A549 (cell line): ENCODE results near the gene IFI44L.

Source experiments
- CTCF ChIP-seq: fragments of >200 bp; sonication (Bioruptor Twin); formaldehyde crosslinking; IDR thresholded peaks from 3 replicates; pipeline ENCODE4 v1.5.1; 2016
- HDAC2 ChIP-seq: fragments of 200-600 bp; sonication (generic); IDR thresholded peaks from 2 replicates; pipeline ENCODE4 v1.6.1; 2016
- JUN ChIP-seq, 2 experiments: fragments of >200 bp; sonication (Bioruptor Twin); formaldehyde crosslinking; IDR thresholded peaks; 2 replicates in 1 of 2; 3 replicates in 1 of 2; pipeline ENCODE4 v1.6.1; 2016 to 2017
- MAFK ChIP-seq: fragments of 450-650 bp; IDR thresholded peaks from 2 replicates; pipeline ENCODE4 v1.6.1; 2014; ENCODE audit not compliant: partially characterized antibody
- MAZ ChIP-seq: fragments of 150-350 bp; IDR thresholded peaks from 2 replicates; pipeline ENCODE4 v1.6.1; 2014; ENCODE audit warnings: antibody characterized with exemption, low read depth, low read length, borderline replicate concordance
- POLR2A ChIP-seq: IDR thresholded peaks from 2 replicates; pipeline ENCODE4 v1.6.1; 2012; ENCODE audit warnings: mild to moderate bottlenecking, low read length
- RAD21 ChIP-seq, 2 experiments: fragments of >200 bp in 1 of 2; sonication (Bioruptor Twin) in 1 of 2; formaldehyde crosslinking in 1 of 2; IDR thresholded peaks in 1 of 2; conservative IDR thresholded peaks in 1 of 2; 2 replicates in 1 of 2; 3 replicates in 1 of 2; pipeline ENCODE4 v1.6.1; 2012 to 2018; ENCODE audit warnings: inconsistent platforms in 1 of 2
- RFX5 ChIP-seq: fragments of 450-650 bp; IDR thresholded peaks from 2 replicates; pipeline ENCODE4 v1.7.1; 2014; ENCODE audit warnings: antibody characterized with exemption, mild to moderate bottlenecking, moderate library complexity
- SMC3 ChIP-seq: fragments of >200 bp; sonication (Bioruptor Twin); formaldehyde crosslinking; IDR thresholded peaks from 3 replicates; pipeline ENCODE4 v1.6.1; 2018; ENCODE audit warnings: inconsistent platforms
- TP53 ChIP-seq: fragments of 250-450 bp; sonication (Bioruptor Pico); IDR thresholded peaks from 2 replicates; pipeline ENCODE4 v1.5.0; 2021; ENCODE audit warnings: mild to moderate bottlenecking, moderate library complexity
- ZNF302 ChIP-seq: fragments of 250-450 bp; sonication (Bioruptor Pico); IDR thresholded peaks from 2 replicates; pipeline ENCODE4 v1.9.0; 2021; ENCODE audit warnings: inconsistent platforms, mild to moderate bottlenecking, moderate library complexity
- ZSCAN20 ChIP-seq: fragments of 250-450 bp; sonication (Bioruptor Pico); IDR thresholded peaks from 2 replicates; pipeline ENCODE4 v1.8.0; 2022; ENCODE audit warnings: mild to moderate bottlenecking, moderate library complexity
- TF ChIP-seq, protein P1 (sequence below): fragments of 250-450 bp; sonication (Bioruptor Pico); IDR thresholded peaks from 2 replicates; pipeline ENCODE4 v1.5.0; 2021; ENCODE audit warnings: mild to moderate bottlenecking, moderate library complexity, borderline replicate concordance

- no peak for TF ChIP-seq POLR2A
- no peak for TF ChIP-seq TP53 (CRISPR knock-in tag)
- no peak for TF ChIP-seq ZSCAN20 (CRISPR knock-in tag)
- TF ChIP-seq, protein P1, sequence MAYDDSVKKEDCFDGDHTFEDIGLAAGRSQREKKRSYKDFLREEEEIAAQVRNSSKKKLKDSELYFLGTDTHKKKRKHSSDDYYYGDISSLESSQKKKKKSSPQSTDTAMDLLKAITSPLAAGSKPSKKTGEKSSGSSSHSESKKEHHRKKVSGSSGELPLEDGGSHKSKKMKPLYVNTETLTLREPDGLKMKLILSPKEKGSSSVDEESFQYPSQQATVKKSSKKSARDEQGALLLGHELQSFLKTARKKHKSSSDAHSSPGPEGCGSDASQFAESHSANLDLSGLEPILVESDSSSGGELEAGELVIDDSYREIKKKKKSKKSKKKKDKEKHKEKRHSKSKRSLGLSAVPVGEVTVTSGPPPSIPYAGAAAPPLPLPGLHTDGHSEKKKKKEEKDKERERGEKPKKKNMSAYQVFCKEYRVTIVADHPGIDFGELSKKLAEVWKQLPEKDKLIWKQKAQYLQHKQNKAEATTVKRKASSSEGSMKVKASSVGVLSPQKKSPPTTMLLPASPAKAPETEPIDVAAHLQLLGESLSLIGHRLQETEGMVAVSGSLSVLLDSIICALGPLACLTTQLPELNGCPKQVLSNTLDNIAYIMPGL (CRISPR knock-in tag), result no peak
- TF ChIP-seq CTCF, result no peak
- no peak for TF ChIP-seq SMC3
- no peak for TF ChIP-seq MAZ
- TF ChIP-seq RAD21 (conservative IDR thresholded peaks at IDR 0.05 in 1 of 2, IDR thresholded peaks at IDR 0.05 in 1 of 2), result no peak
- TF ChIP-seq JUN (IDR thresholded peaks at IDR 0.05), result no peak
- no peak for TF ChIP-seq ZNF302 (CRISPR knock-in tag)
- TF ChIP-seq MAFK, result no peak
- no peak for TF ChIP-seq RFX5
- TF ChIP-seq HDAC2, result no peak
Measured at GRCh38 chr1:78627321-78627720, 7.1 kb downstream of the IFI44L start.
